Activated CD8-positive, alpha-beta memory T cell treated with anti-CD3 and anti-CD28 coated beads, Interleukin-2, amount 50 U/mL, for 1 hour (primary cell): ENCODE measurements around the gene XYLT1.

Experiments
- DNase-seq: peaks from one replicate; pipeline ENCODE4 v3.0.0-alpha.2; 2020; ENCODE audit errors: extremely low read depth

XYLT1 gene

DNA sequence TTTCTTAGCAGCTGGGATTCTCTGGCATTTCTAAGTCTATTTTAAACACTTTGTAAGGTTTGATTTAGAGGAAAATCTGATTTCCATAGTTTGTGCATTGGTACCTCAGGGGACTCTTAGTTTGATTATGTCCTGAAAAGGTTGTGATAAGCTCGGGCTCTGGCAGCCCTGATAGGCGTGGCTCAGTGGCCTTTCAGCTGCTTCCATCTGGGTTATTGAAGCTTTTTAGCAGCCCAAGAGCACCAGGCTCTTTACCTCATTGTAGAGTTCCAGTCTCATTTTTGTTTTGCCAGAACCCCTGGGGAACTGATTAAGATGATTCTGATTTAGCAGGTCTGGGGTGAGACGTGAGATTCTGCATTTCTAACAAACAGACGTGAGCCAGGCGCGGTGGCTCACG lies 412.3 kb downstream of the XYLT1 start:
- DNase-seq = no peak

- DNase-seq = no peak
Observed at GRCh38 chr16:17056666-17057065, 414.1 kb downstream of the XYLT1 start.

GRCh38 chr16:17053536-17054160 lies 417.1 kb downstream of the XYLT1 start:
- DNase-seq = no peak
